GM23248 (cell line): ENCODE measurements around the gene CENPL. TPM values are rescaled to one million over a fixed set of nuclear protein-coding genes. Genes with fewer than 3 reads are reported as not detected.

Experiments
- DNase-seq: peaks from one replicate; pipeline ENCODE4 v3.0.0-alpha.2; 2015
- H2AFZ ChIP-seq: fragments of 200-600 bp; sonication (generic); 2 replicates; pipeline ENCODE4 v1.6.1; 2016; ENCODE audit warnings: antibody characterized with exemption
- H3F3A ChIP-seq: fragments of 200-600 bp; sonication (generic); 2 replicates; pipeline ENCODE4 v1.6.1; 2016; ENCODE audit warnings: mild to moderate bottlenecking, antibody characterized with exemption, mixed run types; ENCODE audit not compliant: insufficient read depth
- H3K27ac ChIP-seq: fragments of 200-600 bp; sonication (generic); 2 replicates; pipeline ENCODE4 v1.5.1; 2016; ENCODE audit warnings: mild to moderate bottlenecking
- H3K27me3 ChIP-seq: fragments of 200-600 bp; sonication (generic); replicated peaks from 2 replicates; pipeline ENCODE4 v1.6.1; 2016; ENCODE audit warnings: mild to moderate bottlenecking; ENCODE audit not compliant: insufficient read depth
- H3K36me3 ChIP-seq: fragments of 200-600 bp; sonication (generic); 2 replicates; pipeline ENCODE4 v1.6.1; 2016; ENCODE audit warnings: low read depth, mild to moderate bottlenecking
- H3K4me1 ChIP-seq: fragments of 200-600 bp; sonication (generic); 2 replicates; pipeline ENCODE4 v1.6.1; 2016; ENCODE audit warnings: mild to moderate bottlenecking; ENCODE audit not compliant: insufficient read depth
- H3K4me2 ChIP-seq: fragments of 200-600 bp; sonication (generic); one replicate; pipeline ENCODE4 v1.6.1; 2016; ENCODE audit warnings: mild to moderate bottlenecking; ENCODE audit not compliant: unreplicated experiment
- H3K4me3 ChIP-seq: fragments of 200-600 bp; sonication (generic); 2 replicates; pipeline ENCODE4 v1.5.1; 2016; ENCODE audit warnings: mild to moderate bottlenecking
- H3K79me2 ChIP-seq: fragments of 200-600 bp; sonication (generic); 2 replicates; pipeline ENCODE4 v1.6.1; 2016; ENCODE audit warnings: mild to moderate bottlenecking; ENCODE audit not compliant: insufficient read depth
- H3K9ac ChIP-seq: fragments of 200-600 bp; sonication (generic); 2 replicates; pipeline ENCODE4 v1.6.1; 2016; ENCODE audit warnings: mild to moderate bottlenecking
- H3K9me2 ChIP-seq: fragments of 200-600 bp; sonication (generic); 2 replicates; pipeline ENCODE4 v1.6.1; 2016; ENCODE audit warnings: mixed run types, mild to moderate bottlenecking, moderate library complexity; ENCODE audit not compliant: insufficient read depth
- H3K9me3 ChIP-seq: fragments of 200-600 bp; sonication (generic); one replicate; pipeline ENCODE4 v1.6.1; 2017; ENCODE audit warnings: low read depth
- H4K20me1 ChIP-seq: fragments of 200-600 bp; sonication (generic); 2 replicates; pipeline ENCODE4 v1.6.0; 2016; ENCODE audit not compliant: insufficient read depth
- EZH2 ChIP-seq: fragments of 200-600 bp; sonication (generic); IDR thresholded peaks from 2 replicates; pipeline ENCODE4 v1.6.1; 2018; ENCODE audit warnings: antibody characterized with exemption, mild to moderate bottlenecking; ENCODE audit not compliant: insufficient read depth, poor library complexity, severe bottlenecking
- EZH2phosphoT487 ChIP-seq: fragments of 200-600 bp; sonication (generic); IDR thresholded peaks from 2 replicates; pipeline ENCODE4 v1.6.1; 2018; ENCODE audit warnings: antibody characterized with exemption, moderate library complexity, mild to moderate bottlenecking, low read depth; ENCODE audit not compliant: insufficient read depth
- WGBS, 2 experiments: methylation state at CpG; one replicate each; pipeline ENCODE4 v1.1.6; 2015 to 2017; ENCODE audit warnings: low lambda C conversion rate in 2 of 2, low coverage in 1 of 2; ENCODE audit errors: missing lambda C conversion rate in 2 of 2; 5-methylcytosine and 5-hydroxymethylcytosine counted together
- in situ Hi-C: fragments of 300-500 bp; cut with MboI; formaldehyde crosslinking; loops from 2 replicates; pipeline ENCODE4 v1.15.0; 2020
- polyA plus RNA-seq: library from polyadenylated mRNA; unstranded; fragments of >200 nt; fragmentation: Nextera tagmentation; extraction: Ambion mirVana; gene quantifications from 2 replicates; pipeline ENCODE4 v1.2.1, GENCODE V29; 2016
- total RNA-seq: library from RNA; depleted of rRNA; stranded (reverse); fragments of >200 nt; shearing (Covaris generic); gene quantifications from 2 replicates; pipeline ENCODE4 v1.2.3, GENCODE V29; 2014; rRNA removed

The CENPL gene
- total RNA-seq (14.9 and 16.9 TPM in 2 replicates), polyA plus RNA-seq (9.3 and 10.4 TPM in 2 replicates)

- Histone ChIP-seq H4K20me1 (no peaks in the 10 kb centered on the region), H3F3A (no peaks in the 10 kb centered on the region), H3K27me3 (no peaks in the 10 kb centered on the region), H3K4me2 (peak within 1 kb of the TSS; percentile 94), H2AFZ (peak within 1 kb of the TSS; percentile 81), H3K4me1 (peaks cover 15% of the 10 kb centered on the region), H3K27ac (peak within 1 kb of the TSS; percentile 94), H3K9me3 (no peaks in the 10 kb centered on the region), H3K4me3 (peak within 1 kb of the TSS; percentile 93), H3K79me2 (peaks cover 45% of the 10 kb centered on the region), H3K9ac (peak within 1 kb of the TSS; percentile 92), H3K36me3 (no peaks in the 10 kb centered on the region), H3K9me2 (no peaks in the 10 kb centered on the region)
- TF ChIP-seq EZH2, result no peak
- no peak for TF ChIP-seq EZH2phosphoT487
- DNase-seq, result peak; percentile 100
- in situ Hi-C loops, result loop anchor here (25.0 kb wide), 1 partner anchor 1087 kb away; no protein-coding TSS in a partner anchor
- WGBS, 2 experiments, result 1 to 2% methylated on average over 55 of the region's 55 CpGs
These were observed at the start of gene CENPL, which contains the start of gene DARS2 for GRCh38 chr1:173824315-173825081. Gene CENPL, minus strand, starts transcription at chr1:173824883. Its CDS starts 13,584 bp downstream, at chr1:173811299. Gene DARS2, plus strand, starts transcription at chr1:173824673. Its CDS starts 557 bp downstream, at chr1:173825230.

- in situ Hi-C loops, result no loop called here
- TF ChIP-seq EZH2phosphoT487 (no peak), EZH2 (no peak)
- H3K4me1 ChIP-seq, result peaks cover 10% of the 10 kb centered on the region; the same call in 1 of the 2 replicates
- H3K4me3 ChIP-seq, result no peak overlapping the region
- H4K20me1 ChIP-seq, result peaks cover 6% of the 10 kb centered on the region; the same call in 1 of the 2 replicates
- peaks cover 37% of the 10 kb centered on the region for H3K79me2 ChIP-seq
- no peak overlapping the region for H3K9ac ChIP-seq
- H3K9me3 ChIP-seq, result no peaks in the 10 kb centered on the region
- peaks cover 25% of the 10 kb centered on the region for H3F3A ChIP-seq
- H3K27me3 ChIP-seq, result no peaks in the 10 kb centered on the region
- no peaks in the 10 kb centered on the region for H3K9me2 ChIP-seq
- DNase-seq, result no peak
- no peak overlapping the region for H3K27ac ChIP-seq
- no peak overlapping the region for H3K4me2 ChIP-seq
- 77 to 81% methylated on average over 2 of the region's 2 CpGs for WGBS, 2 experiments
- H2AFZ ChIP-seq, result no peak overlapping the region
- peaks cover 24% of the 10 kb centered on the region for H3K36me3 ChIP-seq
These were observed 46.8 kb upstream of the CENPL start for GRCh38 chr1:173871500-173871899.

- Histone ChIP-seq H3K36me3 (peaks cover 24% of the 10 kb centered on the region), H3K79me2 (peaks cover 41% of the 10 kb centered on the region), H3K4me3 (no peak overlapping the region), H2AFZ (no peak overlapping the region), H3K4me1 (peaks cover 12% of the 10 kb centered on the region; the same call in 1 of the 2 replicates), H3K9me2 (no peaks in the 10 kb centered on the region), H3K9ac (no peak overlapping the region), H3K27ac (no peak overlapping the region), H3F3A (peaks cover 29% of the 10 kb centered on the region), H3K9me3 (no peaks in the 10 kb centered on the region), H4K20me1 (peaks cover 10% of the 10 kb centered on the region; the same call in 1 of the 2 replicates), H3K27me3 (no peaks in the 10 kb centered on the region), H3K4me2 (no peak overlapping the region)
- 99 to 100% methylated on average over 5 of the region's 5 CpGs for WGBS, 2 experiments
- in situ Hi-C loops, result no loop called here
- peak; percentile 5 for DNase-seq
- TF ChIP-seq EZH2, result no peak
- TF ChIP-seq EZH2phosphoT487, result no peak
These were observed 46.4 kb upstream of the CENPL start for GRCh38 chr1:173871091-173871490.

GRCh38 chr1:173870252-173871075 lies 45.8 kb upstream of the CENPL start:
- in situ Hi-C loops, result no loop called here
- no peak for DNase-seq
- Histone ChIP-seq H3K9me2 (no peaks in the 10 kb centered on the region), H3K9me3 (no peaks in the 10 kb centered on the region), H3K4me2 (no peak overlapping the region), H3K79me2 (peaks cover 47% of the 10 kb centered on the region), H3K36me3 (peaks cover 25% of the 10 kb centered on the region), H3K27ac (no peak overlapping the region), H4K20me1 (peaks cover 16% of the 10 kb centered on the region), H3K27me3 (no peaks in the 10 kb centered on the region), H3F3A (peaks cover 35% of the 10 kb centered on the region), H3K9ac (no peak overlapping the region), H3K4me1 (peaks cover 19% of the 10 kb centered on the region; the same call in 1 of the 2 replicates), H2AFZ (no peak overlapping the region), H3K4me3 (no peak overlapping the region)
- 88 to 92% methylated on average over 15 of the region's 15 CpGs for WGBS, 2 experiments
- TF ChIP-seq EZH2phosphoT487 (no peak), EZH2 (no peak)
